Astrocyte (in vitro differentiated cells and primary cell): ENCODE measurements around the gene GRID2. TPM values are rescaled to one million over a fixed set of nuclear protein-coding genes. Genes with fewer than 3 reads are reported as not detected.

Source experiments
- DNase-seq: peaks from one replicate; pipeline ENCODE4 v3.0.0-alpha.2; 2010; ENCODE audit warnings: low read depth
- FAIRE-seq: peaks from 2 replicates; lab custom pipeline; 2011; peaks lifted over from hg19 to GRCh38; lab: Jason Lieb, UNC
- H2AFZ ChIP-seq: 2 replicates; pipeline ENCODE4 v1.6.0; 2012; ENCODE audit warnings: low read depth, low read length, inconsistent platforms
- H3K27ac ChIP-seq: 2 replicates; pipeline ENCODE4 v1.5.1; 2011; ENCODE audit warnings: low read depth, low read length, inconsistent platforms
- H3K27me3 ChIP-seq: 2 replicates; pipeline ENCODE4 v1.6.0; 2011; ENCODE audit warnings: low read length, inconsistent platforms; ENCODE audit not compliant: insufficient read depth
- H3K36me3 ChIP-seq: 2 replicates; pipeline ENCODE4 v1.5.1; 2011; ENCODE audit warnings: low read length, inconsistent platforms; ENCODE audit not compliant: insufficient read depth
- H3K4me1 ChIP-seq: 2 replicates; pipeline ENCODE4 v1.5.1; 2011; ENCODE audit warnings: low read length, inconsistent platforms; ENCODE audit not compliant: insufficient read depth
- H3K4me2 ChIP-seq: 2 replicates; pipeline ENCODE4 v1.6.0; 2012; ENCODE audit warnings: low read length, inconsistent platforms
- H3K4me3 ChIP-seq: 2 replicates; pipeline ENCODE4 v1.5.1; 2011; ENCODE audit warnings: low read depth, mild to moderate bottlenecking, low read length, inconsistent platforms; ENCODE audit not compliant: insufficient read depth
- H3K79me2 ChIP-seq: 2 replicates; pipeline ENCODE4 v1.6.0; 2012; ENCODE audit warnings: mild to moderate bottlenecking, low read length, inconsistent platforms; ENCODE audit not compliant: insufficient read depth
- H3K9ac ChIP-seq: 2 replicates; pipeline ENCODE4 v1.6.0; 2012; ENCODE audit warnings: mild to moderate bottlenecking, low read length, inconsistent platforms
- H3K9me3 ChIP-seq: 2 replicates; pipeline ENCODE4 v1.5.1; 2012; ENCODE audit warnings: low read depth, mild to moderate bottlenecking, low read length, inconsistent platforms; ENCODE audit not compliant: insufficient read depth
- H4K20me1 ChIP-seq: 2 replicates; pipeline ENCODE4 v1.6.0; 2012; ENCODE audit warnings: low read length, inconsistent platforms; ENCODE audit not compliant: insufficient read depth
- H3K27ac Mint-ChIP-seq: one replicate; pipeline ENCODE4 v1.8.0; 2021; ENCODE audit warnings: mild to moderate bottlenecking, mixed read lengths; ENCODE audit not compliant: unreplicated experiment
- H3K27me3 Mint-ChIP-seq: one replicate; pipeline ENCODE4 v1.8.0; 2021; ENCODE audit warnings: low read depth, mixed read lengths; ENCODE audit not compliant: unreplicated experiment
- H3K36me3 Mint-ChIP-seq: one replicate; pipeline ENCODE4 v1.8.0; 2021; ENCODE audit warnings: low read depth, mixed read lengths; ENCODE audit not compliant: unreplicated experiment
- H3K4me1 Mint-ChIP-seq: one replicate; pipeline ENCODE4 v1.8.0; 2021; ENCODE audit warnings: low read depth, mixed read lengths; ENCODE audit not compliant: unreplicated experiment
- H3K4me3 Mint-ChIP-seq: one replicate; pipeline ENCODE4 v1.8.0; 2021; ENCODE audit warnings: mild to moderate bottlenecking, moderate library complexity, mixed read lengths; ENCODE audit not compliant: unreplicated experiment
- H3K9me3 Mint-ChIP-seq: one replicate; pipeline ENCODE4 v1.8.0; 2021; ENCODE audit warnings: mild to moderate bottlenecking, mixed read lengths; ENCODE audit not compliant: unreplicated experiment
- CTCF ChIP-seq: IDR thresholded peaks from 2 replicates; pipeline ENCODE4 v1.5.1; 2011; ENCODE audit warnings: low read depth, mild to moderate bottlenecking, inconsistent platforms, low read length, moderate library complexity; ENCODE audit not compliant: insufficient read depth
- EZH2 ChIP-seq: IDR thresholded peaks from 2 replicates; pipeline ENCODE4 v1.6.1; 2012; ENCODE audit warnings: mild to moderate bottlenecking, low read length, inconsistent platforms; ENCODE audit not compliant: insufficient read depth
- total RNA-seq: library from RNA; stranded (reverse); gene quantifications from 2 replicates; pipeline ENCODE4 v1.2.1, GENCODE V29; 2021

The GRID2 gene
- total RNA-seq, 1 donor from 2014 or later: 0.14 TPM

DNA sequence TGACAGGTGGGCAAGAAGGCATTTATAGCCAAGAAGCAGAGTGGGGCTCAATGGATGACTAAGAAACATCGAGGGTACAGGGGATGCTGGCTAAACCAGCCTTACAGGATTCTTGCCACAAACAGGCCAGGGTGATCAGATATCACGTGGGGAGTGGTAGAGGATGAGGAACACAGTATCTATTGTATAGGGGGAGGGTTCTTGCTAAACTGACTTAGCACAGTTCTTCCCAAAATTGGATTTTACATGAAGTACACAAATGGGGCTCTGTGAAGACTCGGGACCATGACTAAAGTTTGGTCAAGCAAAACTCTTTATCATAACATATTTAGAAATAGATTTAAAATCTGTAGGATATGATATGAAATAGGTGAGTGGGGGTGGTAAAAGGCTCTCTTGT is 1380.8 kb downstream of the GRID2 start:
- H3K4me1 Mint-ChIP-seq: no peaks in the 10 kb centered on the region
- no peaks in the 10 kb centered on the region for H3K36me3 Mint-ChIP-seq
- Histone ChIP-seq H3K27ac (no peak overlapping the region), H3K4me1 (no peaks in the 10 kb centered on the region), H4K20me1 (no peaks in the 10 kb centered on the region), H3K9me3 (no peaks in the 10 kb centered on the region), H2AFZ (no peak overlapping the region), H3K4me2 (no peak overlapping the region), H3K79me2 (no peaks in the 10 kb centered on the region), H3K9ac (no peak overlapping the region), H3K27me3 (no peaks in the 10 kb centered on the region), H3K36me3 (no peaks in the 10 kb centered on the region), H3K4me3 (no peak overlapping the region)
- H3K27me3 Mint-ChIP-seq: no peaks in the 10 kb centered on the region
- no peak for DNase-seq
- no peak overlapping the region for H3K4me3 Mint-ChIP-seq
- no peak for TF ChIP-seq CTCF
- no peak for TF ChIP-seq EZH2
- no peaks in the 10 kb centered on the region for H3K9me3 Mint-ChIP-seq
- no peak overlapping the region for H3K27ac Mint-ChIP-seq
- no peak for FAIRE-seq

DNA sequence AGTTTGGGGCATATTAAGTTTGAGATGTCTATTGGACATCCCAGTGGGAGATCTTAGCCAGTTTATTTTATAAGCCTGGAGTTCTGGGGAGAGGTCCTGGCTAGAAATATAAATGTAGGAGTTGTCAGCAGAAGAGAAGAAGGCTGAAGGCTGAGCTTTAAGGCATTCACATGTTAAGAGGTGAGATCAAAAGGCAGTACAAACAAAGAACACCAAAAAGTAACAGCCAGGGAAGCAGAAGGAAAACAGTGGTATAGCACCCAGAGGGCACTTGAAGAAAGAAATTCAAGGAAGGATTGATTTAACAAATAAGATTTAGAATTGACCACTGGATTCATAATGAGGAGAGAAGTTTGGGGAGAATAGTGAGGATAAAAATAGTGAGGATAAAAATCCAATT is 1383.5 kb downstream of the GRID2 start:
- Histone ChIP-seq H3K4me3 (no peak overlapping the region), H3K4me1 (no peaks in the 10 kb centered on the region), H2AFZ (no peak overlapping the region), H3K79me2 (no peaks in the 10 kb centered on the region), H4K20me1 (no peaks in the 10 kb centered on the region), H3K27me3 (no peaks in the 10 kb centered on the region), H3K4me2 (no peak overlapping the region), H3K36me3 (no peaks in the 10 kb centered on the region), H3K9me3 (no peaks in the 10 kb centered on the region), H3K9ac (no peak overlapping the region), H3K27ac (no peak overlapping the region)
- no peaks in the 10 kb centered on the region for H3K4me1 Mint-ChIP-seq
- DNase-seq: no peak
- no peaks in the 10 kb centered on the region for H3K9me3 Mint-ChIP-seq
- no peaks in the 10 kb centered on the region for H3K36me3 Mint-ChIP-seq
- H3K27me3 Mint-ChIP-seq: no peaks in the 10 kb centered on the region
- H3K27ac Mint-ChIP-seq: no peak overlapping the region
- H3K4me3 Mint-ChIP-seq: no peak overlapping the region
- no peak for FAIRE-seq
- TF ChIP-seq EZH2: no peak
- TF ChIP-seq CTCF: no peak

GRCh38 chr4:93688978-93689377 is 1385.2 kb downstream of the GRID2 start:
- Histone ChIP-seq H3K4me2 (no peak overlapping the region), H3K27me3 (no peaks in the 10 kb centered on the region), H3K9ac (no peak overlapping the region), H4K20me1 (no peaks in the 10 kb centered on the region), H3K4me1 (no peaks in the 10 kb centered on the region), H3K36me3 (no peaks in the 10 kb centered on the region), H2AFZ (no peak overlapping the region), H3K79me2 (no peaks in the 10 kb centered on the region), H3K4me3 (no peak overlapping the region), H3K27ac (no peak overlapping the region), H3K9me3 (no peaks in the 10 kb centered on the region)
- TF ChIP-seq EZH2 (no peak), CTCF (no peak)
- Mint-ChIP-seq H3K27ac (no peak overlapping the region), H3K4me3 (no peak overlapping the region), H3K4me1 (no peaks in the 10 kb centered on the region), H3K9me3 (no peaks in the 10 kb centered on the region), H3K36me3 (no peaks in the 10 kb centered on the region), H3K27me3 (no peaks in the 10 kb centered on the region)
- DNase-seq (no peak), FAIRE-seq (no peak)
